ENCODE measurements around the gene XPO6.

DNA sequence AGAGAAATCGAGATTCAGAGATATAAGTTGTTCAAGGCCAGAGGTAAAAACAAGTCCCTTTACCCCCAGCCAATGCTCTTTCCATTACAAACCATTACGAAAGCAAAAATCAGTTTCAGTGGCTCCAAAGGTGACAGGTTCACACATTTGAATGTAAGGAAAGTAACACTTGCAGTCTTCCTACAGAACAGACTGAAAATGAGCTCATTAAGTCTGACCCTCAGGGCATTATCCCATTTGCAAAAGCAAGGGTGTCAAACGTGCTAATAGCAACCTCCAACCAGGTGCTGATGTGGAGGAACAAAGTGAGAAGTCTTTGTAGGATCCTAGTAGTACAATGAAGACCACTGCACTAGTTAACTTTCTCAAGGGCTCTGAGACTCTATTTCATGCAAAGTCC lies 65.2 kb downstream of the XPO6 start:
- TF ChIP-seq EZH2phosphoT487 (IDR thresholded peaks at IDR 0.05) = no peak
- TF ChIP-seq, protein P1, sequence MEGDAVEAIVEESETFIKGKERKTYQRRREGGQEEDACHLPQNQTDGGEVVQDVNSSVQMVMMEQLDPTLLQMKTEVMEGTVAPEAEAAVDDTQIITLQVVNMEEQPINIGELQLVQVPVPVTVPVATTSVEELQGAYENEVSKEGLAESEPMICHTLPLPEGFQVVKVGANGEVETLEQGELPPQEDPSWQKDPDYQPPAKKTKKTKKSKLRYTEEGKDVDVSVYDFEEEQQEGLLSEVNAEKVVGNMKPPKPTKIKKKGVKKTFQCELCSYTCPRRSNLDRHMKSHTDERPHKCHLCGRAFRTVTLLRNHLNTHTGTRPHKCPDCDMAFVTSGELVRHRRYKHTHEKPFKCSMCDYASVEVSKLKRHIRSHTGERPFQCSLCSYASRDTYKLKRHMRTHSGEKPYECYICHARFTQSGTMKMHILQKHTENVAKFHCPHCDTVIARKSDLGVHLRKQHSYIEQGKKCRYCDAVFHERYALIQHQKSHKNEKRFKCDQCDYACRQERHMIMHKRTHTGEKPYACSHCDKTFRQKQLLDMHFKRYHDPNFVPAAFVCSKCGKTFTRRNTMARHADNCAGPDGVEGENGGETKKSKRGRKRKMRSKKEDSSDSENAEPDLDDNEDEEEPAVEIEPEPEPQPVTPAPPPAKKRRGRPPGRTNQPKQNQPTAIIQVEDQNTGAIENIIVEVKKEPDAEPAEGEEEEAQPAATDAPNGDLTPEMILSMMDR (IDR thresholded peaks at IDR 0.05) = no peak
- TF ChIP-seq EZH2 (IDR thresholded peaks at IDR 0.05) = no peak
